HEK293 (cell line): ENCODE measurements around the gene SFSWAP.
"Not testable (repeated sequence)": the region's sequence is repeated elsewhere in the genome, so short reads cannot be mapped to it uniquely, and the experiment has no call there.

ENCODE experiments used
- CTCF ChIA-PET: fragments of 350-600 bp; formaldehyde crosslinking; extraction: SDS; loops from one replicate; lab custom pipeline; 2021; ENCODE audit warnings: antibody characterized with exemption; lab: Yijun Ruan, JAX
- POLR2A ChIA-PET: fragments of 300-600 bp; formaldehyde crosslinking; extraction: SDS; loops from one replicate; lab custom pipeline; 2020; ENCODE audit warnings: antibody characterized with exemption, inconsistent platforms; lab: Yijun Ruan, JAX
- H3K27ac ChIP-seq: fragments of 200-500 bp; sonication (Bioruptor generic); 2 replicates; pipeline ENCODE4 v1.5.1; 2014; ENCODE audit warnings: low read depth, low read length, control low read depth, inconsistent platforms; ENCODE audit errors: extremely low read depth
- H3K36me3 ChIP-seq, 2 experiments: fragments of 200-500 bp in 1 of 2; sonication (Bioruptor generic) in 1 of 2; 1 replicate in 1 of 2; 2 replicates in 1 of 2; pipeline ENCODE4 v1.5.1; 2014 to 2017; ENCODE audit warnings: inconsistent platforms in 2 of 2, low read length in 2 of 2; ENCODE audit not compliant: control insufficient read depth in 2 of 2, insufficient read depth in 1 of 2
- H3K4me1 ChIP-seq: fragments of 200-500 bp; sonication (Bioruptor generic); 2 replicates; pipeline ENCODE4 v1.5.1; 2014; ENCODE audit warnings: mild to moderate bottlenecking, low read length, inconsistent platforms; ENCODE audit not compliant: control insufficient read depth, insufficient read depth
- H3K4me3 ChIP-seq: 2 replicates; pipeline ENCODE4 v1.5.1; 2011; ENCODE audit warnings: low read depth, mild to moderate bottlenecking, control low read depth, low read length, moderate library complexity
- H3K9me3 ChIP-seq: fragments of 200-500 bp; sonication (Bioruptor generic); 2 replicates; pipeline ENCODE4 v1.5.1; 2014; ENCODE audit warnings: low read depth, low read length, inconsistent platforms; ENCODE audit not compliant: control insufficient read depth, insufficient read depth
- GLI4 ChIP-seq: fragments of 450-650 bp; formaldehyde crosslinking; IDR thresholded peaks from 2 replicates; pipeline ENCODE4 v1.5.1; 2016; ENCODE audit warnings: missing biosample characterization, missing genetic modification characterization
- SCRT2 ChIP-seq: fragments of 450-650 bp; formaldehyde crosslinking; IDR thresholded peaks from 2 replicates; pipeline ENCODE4 v1.5.1; 2016; ENCODE audit warnings: missing biosample characterization, missing genetic modification characterization
- SETDB1 ChIP-seq: IDR thresholded peaks from one replicate; pipeline ENCODE4 v1.6.1; 2017; ENCODE audit warnings: mild to moderate bottlenecking, low read length, moderate library complexity, mixed read lengths; ENCODE audit not compliant: insufficient read length
- TCF7L2 ChIP-seq: IDR thresholded peaks from 2 replicates; pipeline ENCODE4 v1.6.1; 2011; ENCODE audit warnings: low read depth, mild to moderate bottlenecking, inconsistent platforms, low read length, moderate library complexity, borderline replicate concordance
- ZBTB49 ChIP-seq: fragments of 450-650 bp; formaldehyde crosslinking; IDR thresholded peaks from 2 replicates; pipeline ENCODE4 v1.5.1; 2016; ENCODE audit warnings: missing biosample characterization, missing genetic modification characterization, low read depth
- ZIC2 ChIP-seq: fragments of 450-650 bp; formaldehyde crosslinking; IDR thresholded peaks from 2 replicates; pipeline ENCODE4 v1.5.1; 2016; ENCODE audit warnings: missing biosample characterization, missing genetic modification characterization
- ZNF112 ChIP-seq: fragments of 450-650 bp; formaldehyde crosslinking; IDR thresholded peaks from 2 replicates; pipeline ENCODE4 v1.5.0; 2017; ENCODE audit warnings: missing biosample characterization, missing genetic modification characterization
- ZNF155 ChIP-seq: fragments of 450-650 bp; formaldehyde crosslinking; IDR thresholded peaks from 2 replicates; pipeline ENCODE4 v1.5.1; 2016; ENCODE audit warnings: missing biosample characterization, missing genetic modification characterization
- ZNF221 ChIP-seq: fragments of 450-650 bp; formaldehyde crosslinking; IDR thresholded peaks from 2 replicates; pipeline ENCODE4 v1.5.1; 2017; ENCODE audit warnings: missing biosample characterization, missing genetic modification characterization, borderline replicate concordance
- ZNF473 ChIP-seq: fragments of 450-650 bp; formaldehyde crosslinking; IDR thresholded peaks from 2 replicates; pipeline ENCODE4 v1.5.1; 2017; ENCODE audit warnings: missing biosample characterization, missing genetic modification characterization
- ZNF585B ChIP-seq: fragments of 450-650 bp; formaldehyde crosslinking; IDR thresholded peaks from 2 replicates; pipeline ENCODE4 v1.5.1; 2016; ENCODE audit warnings: missing biosample characterization, missing genetic modification characterization
- ZNF626 ChIP-seq: fragments of 450-650 bp; sonication (Bioruptor Pico); formaldehyde crosslinking; IDR thresholded peaks from 2 replicates; pipeline ENCODE4 v1.5.1; 2018; ENCODE audit warnings: missing biosample characterization, missing genetic modification characterization, inconsistent platforms
- ZNF704 ChIP-seq: fragments of 450-650 bp; formaldehyde crosslinking; IDR thresholded peaks from 2 replicates; pipeline ENCODE4 v1.5.1; 2016; ENCODE audit warnings: missing biosample characterization, missing genetic modification characterization
- ZNF792 ChIP-seq: fragments of 450-650 bp; formaldehyde crosslinking; IDR thresholded peaks from 2 replicates; pipeline ENCODE4 v1.5.1; 2016; ENCODE audit warnings: missing biosample characterization, missing genetic modification characterization
- ZNF837 ChIP-seq: fragments of 450-650 bp; formaldehyde crosslinking; IDR thresholded peaks from 2 replicates; pipeline ENCODE4 v1.5.1; 2016; ENCODE audit warnings: missing biosample characterization, missing genetic modification characterization
- ZXDB ChIP-seq: fragments of 450-650 bp; formaldehyde crosslinking; IDR thresholded peaks from 2 replicates; pipeline ENCODE4 v1.5.1; 2016; ENCODE audit warnings: missing biosample characterization, missing genetic modification characterization

SFSWAP gene

GRCh38 chr12:131740626-131741025 lies 29.7 kb downstream of the SFSWAP start:
- no peak overlapping the region for H3K4me3 ChIP-seq
- POLR2A ChIA-PET = no interaction called here
- 0 out of 2 replicates have a peak, but pooled peaks cover 4% of the 10 kb centered on the region for H3K4me1 ChIP-seq
- no peak for TF ChIP-seq ZIC2 (tag by site-specific recombination)
- no peak for TF ChIP-seq ZNF704 (tag by site-specific recombination)
- TF ChIP-seq TCF7L2 = no peak
- TF ChIP-seq ZBTB49 (tag by site-specific recombination) = no peak
- TF ChIP-seq ZNF155 (tag by site-specific recombination) = no peak
- no peak for TF ChIP-seq ZNF221 (tag by site-specific recombination)
- no peak for TF ChIP-seq ZNF112 (tag by site-specific recombination)
- TF ChIP-seq ZXDB (tag by site-specific recombination) = no peak
- no peak for TF ChIP-seq ZNF626 (tag by site-specific recombination)
- no peak for TF ChIP-seq SCRT2
- TF ChIP-seq ZNF837 (tag by site-specific recombination) = no peak
- TF ChIP-seq GLI4 = no peak
- TF ChIP-seq ZNF473 = no peak
- TF ChIP-seq ZNF792 (tag by site-specific recombination) = no peak
- CTCF ChIA-PET = interaction anchor here (0.7 kb wide), 1 partner anchor 639 kb away, joined by 3 read pairs; no protein-coding TSS in a partner anchor
- no peak overlapping the region for H3K27ac ChIP-seq
- H3K36me3 ChIP-seq = peaks cover 23 to 71% of the 10 kb centered on the region in 2 experiments
- H3K9me3 ChIP-seq = no peaks in the 10 kb centered on the region

GRCh38 chr12:131742761-131743160 lies 31.9 kb downstream of the SFSWAP start:
- POLR2A ChIA-PET, H3K4me3 ChIP-seq, H3K9me3 ChIP-seq, H3K27ac ChIP-seq, H3K4me1 ChIP-seq: not testable (repeated sequence)
- H3K36me3 ChIP-seq = peaks cover 23 to 84% of the 10 kb centered on the region in 2 experiments
- CTCF ChIA-PET = interaction anchor here (0.6 kb wide), 1 partner anchor 25 kb away, joined by 3 read pairs; no protein-coding TSS in a partner anchor

GRCh38 chr12:131743410-131743809 lies 32.5 kb downstream of the SFSWAP start:
- H3K36me3 ChIP-seq = peaks cover 19 to 83% of the 10 kb centered on the region in 2 experiments
- CTCF ChIA-PET = not testable (repeated sequence)

GRCh38 chr12:131743880-131744279 lies 33.0 kb downstream of the SFSWAP start:
- H3K4me1 ChIP-seq, H3K27ac ChIP-seq, POLR2A ChIA-PET, H3K9me3 ChIP-seq, H3K4me3 ChIP-seq, CTCF ChIA-PET: not testable (repeated sequence)
- peaks cover 15 to 84% of the 10 kb centered on the region in 2 experiments for H3K36me3 ChIP-seq
- TF ChIP-seq ZNF585B = peak; percentile 98
- peak; percentile 44 for TF ChIP-seq SETDB1

More at GRCh38 chr12:131743410-131743809, 32.5 kb downstream of the SFSWAP start:
- H3K4me1 ChIP-seq, H3K4me3 ChIP-seq, H3K27ac ChIP-seq, POLR2A ChIA-PET, H3K9me3 ChIP-seq: not testable (repeated sequence)
